ENCODE measurements around the gene USP21.

USP21 gene

GRCh38 chr1:161168906-161169305, 9.6 kb downstream of the USP21 start:
- ATAC-seq = no peak
- TF ChIP-seq ZNF70 (CRISPR knock-in tag; IDR thresholded peaks at IDR 0.05) (no peak), SNAI2 (CRISPR knock-in tag; IDR thresholded peaks at IDR 0.05) (no peak), ZFP30 (CRISPR knock-in tag; IDR thresholded peaks at IDR 0.05) (no peak)

GRCh38 chr1:161171191-161171590, 11.9 kb downstream of the USP21 start:
- no peak for ATAC-seq
- TF ChIP-seq RARB (CRISPR knock-in tag; IDR thresholded peaks at IDR 0.05) (no peak), BACH2 (CRISPR knock-in tag; IDR thresholded peaks at IDR 0.05; ENCODE audit: borderline replicate concordance) (no peak), ZNF8 (CRISPR knock-in tag; IDR thresholded peaks at IDR 0.05) (no peak), ZNF565 (CRISPR knock-in tag; conservative IDR thresholded peaks at IDR 0.05; ENCODE audit: low read depth) (no peak), TOX (CRISPR knock-in tag; IDR thresholded peaks at IDR 0.05; ENCODE audit: borderline replicate concordance) (no peak), ZNF70 (CRISPR knock-in tag; IDR thresholded peaks at IDR 0.05) (no peak), CSDC2 (CRISPR knock-in tag; IDR thresholded peaks at IDR 0.05) (no peak), ARNTL (CRISPR knock-in tag; IDR thresholded peaks at IDR 0.05; ENCODE audit: borderline replicate concordance, low read depth) (no peak), POU6F1 (CRISPR knock-in tag; IDR thresholded peaks at IDR 0.05; ENCODE audit: borderline replicate concordance, low read depth) (no peak), TCF4 (CRISPR knock-in tag; IDR thresholded peaks at IDR 0.05; ENCODE audit: borderline replicate concordance) (no peak), PPARA (CRISPR knock-in tag; IDR thresholded peaks at IDR 0.05; ENCODE audit: borderline replicate concordance) (no peak), ZC3H10 (CRISPR knock-in tag; IDR thresholded peaks at IDR 0.05) (no peak), GLIS3 (CRISPR knock-in tag; IDR thresholded peaks at IDR 0.05) (no peak), OSR1 (CRISPR knock-in tag; IDR thresholded peaks at IDR 0.05) (no peak), CSRNP3 (CRISPR knock-in tag; IDR thresholded peaks at IDR 0.05) (no peak), CREB5 (CRISPR knock-in tag; IDR thresholded peaks at IDR 0.05; ENCODE audit: low read depth) (no peak), ESRRG (CRISPR knock-in tag; IDR thresholded peaks at IDR 0.05) (no peak)

- TF ChIP-seq ZC3H10 (CRISPR knock-in tag; IDR thresholded peaks at IDR 0.05) = no peak
- no peak for ATAC-seq
These were observed 12.4 kb downstream of the USP21 start for GRCh38 chr1:161171696-161172095.

GRCh38 chr1:161172349-161172748, 13.0 kb downstream of the USP21 start:
- no peak for ATAC-seq

More at GRCh38 chr1:161172349-161172748, 13.0 kb downstream of the USP21 start:
- TF ChIP-seq ZC3H10 (CRISPR knock-in tag; IDR thresholded peaks at IDR 0.05) = no peak
- TF ChIP-seq SNAI2 (CRISPR knock-in tag; IDR thresholded peaks at IDR 0.05) = no peak
- TF ChIP-seq ZNF70 (CRISPR knock-in tag; IDR thresholded peaks at IDR 0.05) = no peak
- no peak for TF ChIP-seq BACH2 (CRISPR knock-in tag; IDR thresholded peaks at IDR 0.05; ENCODE audit: borderline replicate concordance)
- TF ChIP-seq ZNF565 (CRISPR knock-in tag; conservative IDR thresholded peaks at IDR 0.05; ENCODE audit: low read depth) = no peak
- TF ChIP-seq TSHZ2 (CRISPR knock-in tag; IDR thresholded peaks at IDR 0.05) = no peak
- no peak for TF ChIP-seq ZFP3 (CRISPR knock-in tag; IDR thresholded peaks at IDR 0.05)
- TF ChIP-seq TOX (CRISPR knock-in tag; IDR thresholded peaks at IDR 0.05; ENCODE audit: borderline replicate concordance) = no peak
- no peak for TF ChIP-seq OSR1 (CRISPR knock-in tag; IDR thresholded peaks at IDR 0.05)
- no peak for TF ChIP-seq CSRNP3 (CRISPR knock-in tag; IDR thresholded peaks at IDR 0.05)
- no peak for TF ChIP-seq ZNF8 (CRISPR knock-in tag; IDR thresholded peaks at IDR 0.05)
- no peak for TF ChIP-seq ISL1 (CRISPR knock-in tag; IDR thresholded peaks at IDR 0.05)
- TF ChIP-seq GLIS3 (CRISPR knock-in tag; IDR thresholded peaks at IDR 0.05) = no peak
- no peak for TF ChIP-seq ARNTL (CRISPR knock-in tag; IDR thresholded peaks at IDR 0.05; ENCODE audit: borderline replicate concordance, low read depth)
